Measurements from ENCODE around the gene RCOR1. TPM values are rescaled to one million over a fixed set of nuclear protein-coding genes. Genes with fewer than 3 reads are reported as not detected.

RCOR1 gene
- total and polyA plus RNA-seq, 2 of the 4 experiments (the other 2 are of a cell fraction) = 9.0 to 11.2 TPM

DNA sequence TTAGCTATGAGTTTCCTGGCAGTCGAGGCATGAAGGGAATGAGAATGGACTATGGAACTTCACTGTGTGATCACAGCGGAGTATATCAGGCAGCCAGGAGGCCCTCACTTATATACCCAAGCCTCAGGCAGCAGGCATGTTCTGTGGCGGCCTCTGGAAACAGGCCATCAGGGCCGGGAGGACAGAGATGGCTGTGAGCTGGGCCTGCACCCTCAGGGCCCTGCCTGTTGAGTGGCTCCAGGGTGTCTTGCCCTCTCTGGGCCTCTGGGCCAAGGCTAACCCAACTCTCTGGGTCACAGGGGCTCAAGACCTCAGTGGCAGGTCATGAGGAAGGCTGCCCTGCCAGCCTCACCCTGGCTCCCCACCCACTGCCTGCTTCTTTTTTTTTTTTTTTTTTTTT lies 33.9 kb upstream of the RCOR1 start:
- no peak overlapping the region for H4K91ac ChIP-seq (ENCODE audit: insufficient read depth, low read depth, low read length)
- in situ Hi-C loops (cut with MboI; ENCODE audit: low sequenced_read_pairs) = no loop called here
- H2BK5ac ChIP-seq (ENCODE audit: low read depth, low read length, poor library complexity, severe bottlenecking) = no peak overlapping the region
- no peak overlapping the region for H3K56ac ChIP-seq (ENCODE audit: extremely low read depth, insufficient read depth, low read length)
- H4K20me1 ChIP-seq (ENCODE audit: insufficient read depth, low read length) = no peaks in the 10 kb centered on the region
- H3K9ac ChIP-seq (ENCODE audit: low read depth, low read length) = no peak overlapping the region
- no peaks in the 10 kb centered on the region for H3K27me3 ChIP-seq (ENCODE audit: control insufficient read depth, insufficient read depth, low read length)
- H3K14ac ChIP-seq (replicated peaks; ENCODE audit: low read depth, low read length) = no peak overlapping the region
- no TSS peak for BruUV-seq (replicated peaks)
- no peaks in the 10 kb centered on the region for H3K36me3 ChIP-seq (ENCODE audit: control insufficient read depth, insufficient read depth, low read length)
- H4K8ac ChIP-seq (ENCODE audit: low read depth in 2 of 2, low read length in 2 of 2) = no peak overlapping the region
- H3K23ac ChIP-seq (ENCODE audit: low read depth, low read length) = no peak overlapping the region
- intact Hi-C loops (cut with micrococcal nuclease) = no loop called here
- no peak overlapping the region for H3K4me3 ChIP-seq (ENCODE audit: insufficient read depth, low read depth, low read length)
- dilution Hi-C loops (cut with HindIII; ENCODE audit: low sequenced_read_pairs, unreplicated experiment) = no loop called here
- no peak overlapping the region for H2BK15ac ChIP-seq (ENCODE audit: low read depth, low read length)
- POLR2A ChIA-PET (ENCODE audit: unreplicated experiment) = no interaction called here
- H3K4ac ChIP-seq (ENCODE audit: low read depth, low read length) = no peak overlapping the region
- CTCF ChIA-PET = interaction anchor here (0.6 kb wide), 1 partner anchor 22 kb away, joined by 3 read pairs; no protein-coding TSS in a partner anchor
- no peak for TF ChIP-seq MAFK (IDR thresholded peaks at IDR 0.05; ENCODE audit: low read depth, low read length)
- TF ChIP-seq BHLHE40 (IDR thresholded peaks at IDR 0.05; ENCODE audit: low read depth, low read length) = no peak
- no peak for TF ChIP-seq POLR2A (IDR thresholded peaks at IDR 0.05; ENCODE audit: low read depth, low read length)
- TF ChIP-seq CTCF (conservative IDR thresholded peaks at IDR 0.05; ENCODE audit: low read depth, low read length) = no peak
- no peak for TF ChIP-seq CEBPB (IDR thresholded peaks at IDR 0.05; ENCODE audit: low read depth, low read length)
- no peak for TF ChIP-seq RCOR1 (IDR thresholded peaks at IDR 0.05; ENCODE audit: insufficient replicate concordance, low read length)
- TF ChIP-seq USF2 (IDR thresholded peaks at IDR 0.05; ENCODE audit: low read depth, low read length) = no peak
- no peak for TF ChIP-seq ELK1 (IDR thresholded peaks at IDR 0.05; ENCODE audit: borderline replicate concordance, low read depth, low read length)
- TF ChIP-seq MXI1 (IDR thresholded peaks at IDR 0.05; ENCODE audit: borderline replicate concordance, low read depth, low read length) = no peak
- TF ChIP-seq CHD1 (IDR thresholded peaks at IDR 0.05; ENCODE audit: low read depth, low read length) = no peak
- TF ChIP-seq FOS (IDR thresholded peaks at IDR 0.05; ENCODE audit: low read depth, low read length) = no peak
- TF ChIP-seq NFE2L2 (IDR thresholded peaks at IDR 0.05; ENCODE audit: low read depth, low read length) = no peak
- no peak for TF ChIP-seq SMC3 (IDR thresholded peaks at IDR 0.05; ENCODE audit: low read depth, low read length)
- no peak for TF ChIP-seq RFX5 (IDR thresholded peaks at IDR 0.05; ENCODE audit: low read depth, low read length)
- no peak for TF ChIP-seq RAD21 (IDR thresholded peaks at IDR 0.05; ENCODE audit: low read length)
- no peak for TF ChIP-seq MAZ (IDR thresholded peaks at IDR 0.05; ENCODE audit: borderline replicate concordance, low read depth, low read length)
- DNase-seq (no peak), ATAC-seq (ENCODE audit: low read depth) (no peak)
- no peak overlapping the region for H2BK20ac ChIP-seq (ENCODE audit: low read depth, low read length)
- H2AK5ac ChIP-seq (ENCODE audit: low read depth, low read length) = no peak overlapping the region
- peaks cover 1% of the 10 kb centered on the region; the same call in 1 of the 2 replicates for H3K4me1 ChIP-seq (ENCODE audit: control insufficient read depth, insufficient read depth, low read length)
- H3K18ac ChIP-seq (ENCODE audit: low read depth, low read length) = no peak overlapping the region
- no peak overlapping the region for H2AK9ac ChIP-seq (replicated peaks; ENCODE audit: low read depth, low read length, poor library complexity)
- no peaks in the 10 kb centered on the region for H3K9me1 ChIP-seq (ENCODE audit: insufficient read depth, low read length)
- H4K5ac ChIP-seq (ENCODE audit: low read depth, low read length) = no peak overlapping the region
- H3K9me3 ChIP-seq (ENCODE audit: control insufficient read depth, insufficient read depth, low read length) = 0 out of 2 replicates have a peak, but pooled peaks cover under 1% of the 10 kb centered on the region
- no CpG with 5 or more reads among the region's 4 CpGs for WGBS, 2 experiments (ENCODE audit: extremely low coverage in 2 of 2, insufficient read length in 1 of 2)
- H2BK120ac ChIP-seq (ENCODE audit: low read depth, low read length) = no peak overlapping the region
- H2AFZ ChIP-seq (replicated peaks; ENCODE audit: low read length, poor library complexity) = no peak overlapping the region
- no peak overlapping the region for H3K27ac ChIP-seq (ENCODE audit: insufficient read depth, low read length)
- H3K4me2 ChIP-seq (ENCODE audit: low read depth, low read length) = no peak overlapping the region
- H3K79me1 ChIP-seq (ENCODE audit: low read depth in 1 of 2, low read length in 2 of 2) = no peaks in the 10 kb centered on the region
